Cortex of kidney (tissue), 1 donor: ENCODE data around the gene PRPF38B.

Experiments
- DNase-seq: peaks from one replicate; lab custom pipeline; 2025; lab: John Stamatoyannopoulos, UW

PRPF38B gene

DNA sequence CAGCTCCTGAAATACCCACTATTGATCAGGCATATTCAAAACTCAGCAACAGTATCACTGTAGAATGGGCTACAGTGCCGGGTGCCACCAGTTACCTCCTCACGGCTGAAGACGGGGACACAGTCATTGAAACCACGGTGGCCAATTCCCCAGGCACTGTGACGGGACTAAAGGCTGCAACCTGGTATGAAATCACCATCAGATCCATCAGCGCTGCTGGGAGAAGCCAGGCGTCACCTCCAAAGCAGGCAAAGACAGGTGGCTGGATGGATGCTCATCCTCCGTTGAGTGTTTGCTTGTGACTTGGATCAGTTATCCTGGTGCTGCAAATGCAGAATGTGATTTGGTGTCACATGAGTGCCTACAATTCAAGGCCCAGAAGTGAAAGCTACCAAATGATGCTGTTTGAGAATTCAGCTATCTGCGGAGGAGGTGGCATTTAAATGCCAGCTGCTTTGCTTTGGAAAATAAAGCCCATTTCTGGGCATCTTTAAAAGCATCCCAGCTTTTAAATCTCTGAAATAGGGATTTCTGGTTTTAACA lies 25.7 kb downstream of the PRPF38B start:
- DNase-seq: no peak

DNA sequence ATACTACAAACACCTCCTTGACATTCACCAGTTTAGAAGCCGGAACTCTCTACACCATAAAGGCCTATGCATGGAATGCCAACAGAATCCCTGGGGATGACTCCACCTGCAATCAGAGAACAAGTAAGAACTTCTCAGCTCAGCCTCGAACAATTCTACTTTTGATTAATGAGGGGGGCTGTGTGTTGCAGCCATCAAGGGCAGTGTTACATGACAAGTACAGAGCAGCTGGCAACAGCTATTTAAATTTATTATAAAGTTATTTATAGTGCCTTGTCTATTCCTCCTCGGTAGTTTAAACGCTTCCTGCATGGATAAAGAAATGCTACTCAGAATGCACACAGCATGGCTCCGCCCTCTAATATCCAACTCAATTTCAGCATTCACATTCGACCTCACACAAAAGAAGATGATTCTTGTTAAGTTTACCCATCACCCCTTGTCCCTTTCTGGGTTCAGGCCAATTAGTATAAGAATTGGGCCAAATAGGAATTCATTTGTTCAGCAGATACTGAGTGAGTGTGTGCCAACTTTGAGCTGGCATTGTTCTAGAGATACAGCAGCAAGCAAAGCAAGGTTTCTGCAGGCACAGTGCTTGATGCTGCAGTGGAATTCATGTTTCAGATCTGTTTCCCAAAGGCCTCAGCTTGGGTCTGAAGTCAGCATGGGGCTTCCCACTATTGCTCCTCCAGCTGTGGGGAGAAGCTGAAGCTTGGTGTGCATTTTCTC lies 27.0 kb downstream of the PRPF38B start:
- DNase-seq: no peak

DNA sequence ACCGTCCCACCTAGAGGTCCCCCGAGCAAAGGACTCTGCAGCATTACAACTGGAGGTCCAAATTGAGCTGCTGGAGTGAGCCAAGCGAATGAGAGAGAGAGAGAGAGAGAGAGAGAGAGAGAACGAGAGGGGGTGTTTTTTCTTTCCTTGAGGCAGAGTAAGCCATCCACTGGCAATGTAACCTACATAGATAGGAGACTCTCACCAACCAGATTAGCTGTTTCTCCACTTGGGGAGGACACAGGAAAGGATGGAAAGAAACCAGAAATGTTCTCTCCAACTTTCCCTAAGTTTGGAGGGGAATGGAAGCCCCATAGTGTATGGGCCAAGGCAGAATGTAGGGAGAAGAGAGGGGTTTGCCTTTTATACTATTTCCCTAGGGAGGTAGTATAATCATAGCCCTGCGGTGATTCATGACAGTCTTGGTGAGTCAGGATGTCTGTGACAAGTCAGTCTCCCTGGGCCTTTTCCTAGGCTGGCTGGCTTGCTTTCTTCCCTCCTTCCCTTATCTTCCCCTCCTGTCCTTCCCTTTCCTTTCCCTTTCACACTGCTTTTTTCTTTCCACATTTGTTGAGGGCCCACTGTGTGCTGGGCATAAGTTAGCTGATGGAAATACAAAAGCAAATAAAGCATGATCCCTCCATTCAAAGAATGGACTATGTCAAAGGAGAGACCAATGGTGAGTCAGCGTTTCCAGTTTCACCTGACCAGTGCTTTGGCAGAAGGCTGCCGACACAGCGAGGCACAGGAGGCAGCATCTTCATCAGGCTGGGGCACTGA lies 27.7 kb downstream of the PRPF38B start:
- DNase-seq: no peak

DNA sequence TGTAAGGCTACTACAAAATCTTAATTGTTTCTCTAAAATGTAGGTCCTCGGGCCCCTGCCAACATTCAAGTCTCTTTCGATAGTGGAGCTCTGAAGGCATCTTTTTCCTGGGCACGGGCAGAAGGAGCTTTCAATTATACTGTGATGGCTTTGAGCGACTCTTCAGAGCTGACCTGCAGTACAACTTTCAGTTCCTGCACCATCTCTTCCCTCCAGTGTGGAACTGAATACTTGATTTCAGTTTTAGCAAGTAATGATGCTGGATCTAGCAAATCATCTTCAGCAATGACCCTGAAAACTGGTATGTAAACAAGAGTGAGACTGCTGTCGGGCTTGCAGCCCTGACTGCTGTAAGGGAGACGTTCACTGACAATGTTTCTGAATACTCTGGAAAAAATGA lies 30.2 kb downstream of the PRPF38B start:
- no peak for DNase-seq

DNA sequence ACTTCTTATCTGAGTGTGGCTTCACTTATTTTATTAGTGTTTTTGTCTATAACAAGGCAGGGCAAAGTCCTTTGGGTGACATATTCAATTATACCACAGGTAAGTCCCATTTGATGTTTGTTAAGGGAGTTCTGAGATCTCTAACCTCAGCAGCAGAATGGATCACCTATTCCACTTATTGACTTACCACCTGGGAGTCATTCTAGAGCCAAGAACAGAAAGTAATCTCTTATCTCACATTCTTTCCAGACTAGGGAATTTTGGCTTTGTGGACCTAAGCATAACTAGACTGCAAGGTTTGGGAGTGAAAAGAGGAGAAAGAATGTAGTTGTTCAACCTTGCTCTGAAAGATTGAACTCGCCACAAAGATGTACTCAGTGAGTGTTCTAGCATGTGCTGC lies 33.8 kb downstream of the PRPF38B start:
- DNase-seq: no peak

DNA sequence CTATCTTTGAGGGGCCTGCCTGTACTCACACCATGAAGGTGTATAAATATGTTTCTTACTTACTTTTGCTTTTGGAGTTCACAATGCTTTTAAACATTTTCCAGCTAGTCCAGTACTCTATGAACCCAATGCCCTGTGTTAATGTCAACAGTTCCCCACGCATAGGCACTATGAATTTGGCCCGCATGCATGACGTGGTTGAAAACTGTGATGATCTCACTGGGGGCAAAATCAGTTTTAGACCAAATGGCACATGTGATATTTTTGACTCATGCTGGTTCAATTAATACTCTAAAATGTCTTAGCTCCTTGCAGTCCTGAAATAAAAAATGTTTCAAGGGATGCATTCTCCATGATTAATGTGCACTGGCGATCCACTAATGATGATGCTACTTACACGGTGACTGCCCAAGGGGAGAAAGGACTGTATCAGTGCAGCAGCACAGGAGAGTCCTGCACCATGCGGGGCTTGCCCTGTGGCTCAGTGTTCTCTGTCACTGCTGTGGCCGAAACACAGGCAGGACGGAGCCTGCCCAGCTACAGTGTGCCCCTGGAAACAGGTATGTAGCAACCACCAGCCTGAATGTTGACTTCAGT lies 36.3 kb downstream of the PRPF38B start:
- DNase-seq: no peak

DNA sequence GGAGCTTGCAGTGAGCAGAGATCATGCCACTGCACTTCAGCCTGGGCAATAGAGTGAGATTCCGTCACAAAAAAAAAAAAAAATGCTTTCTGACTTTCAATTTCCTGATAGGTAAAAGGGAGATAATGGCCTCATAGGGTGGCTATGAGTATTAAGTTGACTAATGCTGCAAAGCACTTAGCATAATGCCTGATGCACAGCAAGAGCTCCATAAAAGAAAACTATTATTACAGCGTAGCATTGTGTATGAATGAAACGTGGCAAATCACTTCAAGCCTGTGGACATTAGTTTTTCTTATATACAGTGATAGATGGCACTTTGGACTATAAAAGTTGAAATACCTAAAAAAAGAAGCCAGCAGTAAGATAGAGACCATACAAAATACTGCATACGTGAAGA lies 37.4 kb downstream of the PRPF38B start:
- DNase-seq: no peak

DNA sequence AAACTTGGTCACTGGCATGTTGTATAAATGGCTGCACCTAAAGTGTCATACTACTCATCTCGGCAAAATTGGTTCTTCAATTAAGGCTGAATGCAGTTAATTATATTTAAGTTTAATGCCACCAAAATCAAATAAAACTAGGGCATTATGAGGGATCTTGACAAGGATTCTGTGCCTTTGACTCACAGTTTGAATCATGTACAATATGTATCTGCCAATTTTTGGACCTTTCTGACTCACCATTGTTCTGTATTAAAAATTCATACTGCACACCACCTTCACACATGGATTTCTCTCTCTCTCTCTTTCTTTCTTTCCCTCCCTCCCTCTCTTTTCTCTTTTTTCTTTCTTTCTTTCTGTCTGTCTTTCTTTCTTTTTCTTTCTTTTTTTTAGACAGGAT lies 40.3 kb downstream of the PRPF38B start:
- DNase-seq: no peak

DNA sequence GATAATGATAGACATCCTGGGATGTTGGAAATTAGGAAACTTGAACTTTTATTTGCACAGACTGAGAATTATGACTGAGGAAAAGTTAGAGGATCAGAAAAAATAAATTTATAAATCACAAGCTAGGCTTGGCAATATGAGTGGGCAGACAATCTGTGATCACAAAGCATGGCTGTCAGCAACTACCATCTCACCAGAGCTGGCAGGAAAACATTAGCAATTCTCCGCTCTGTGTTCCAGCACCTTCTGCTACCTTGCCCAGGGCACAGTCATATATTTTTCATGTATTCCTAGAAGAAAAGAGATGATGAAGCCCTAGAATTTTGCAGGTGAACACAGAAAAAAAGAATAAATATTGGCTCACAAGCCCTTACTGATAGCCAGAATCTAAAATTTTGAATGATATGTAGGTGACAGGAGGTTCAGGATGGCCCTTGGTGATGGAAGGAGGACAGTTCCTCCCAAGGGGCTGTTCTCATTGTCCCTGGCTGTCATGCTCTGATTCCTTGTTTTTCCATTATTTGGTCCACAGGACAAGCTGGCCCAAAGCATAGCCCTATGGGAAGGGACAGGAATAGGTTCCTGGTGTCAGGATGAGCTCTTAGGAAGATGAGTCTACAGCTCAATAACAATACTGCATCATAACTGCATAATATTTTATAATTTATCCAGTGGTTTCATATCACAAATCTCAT lies 42.2 kb downstream of the PRPF38B start:
- DNase-seq: no peak

DNA sequence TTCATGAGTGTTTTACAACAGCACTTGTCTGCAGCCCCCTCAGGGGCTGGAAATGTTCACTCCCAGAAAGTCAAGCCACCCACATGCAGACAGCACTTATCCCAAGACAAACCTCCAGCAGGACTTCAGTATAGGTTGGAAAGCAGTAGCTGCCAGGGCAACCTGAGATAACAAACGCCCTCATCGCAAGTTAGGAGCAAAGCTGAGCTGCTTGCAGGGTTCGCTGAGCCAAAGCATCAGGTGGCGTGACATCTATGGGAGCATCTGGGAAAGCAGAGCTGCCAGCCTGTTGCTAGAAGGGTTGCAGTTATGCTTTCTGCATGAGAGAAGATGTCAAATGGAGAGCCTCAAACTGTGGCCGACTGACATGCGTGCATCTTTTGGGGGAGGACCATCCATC lies 50.1 kb downstream of the PRPF38B start:
- DNase-seq: no peak

DNA sequence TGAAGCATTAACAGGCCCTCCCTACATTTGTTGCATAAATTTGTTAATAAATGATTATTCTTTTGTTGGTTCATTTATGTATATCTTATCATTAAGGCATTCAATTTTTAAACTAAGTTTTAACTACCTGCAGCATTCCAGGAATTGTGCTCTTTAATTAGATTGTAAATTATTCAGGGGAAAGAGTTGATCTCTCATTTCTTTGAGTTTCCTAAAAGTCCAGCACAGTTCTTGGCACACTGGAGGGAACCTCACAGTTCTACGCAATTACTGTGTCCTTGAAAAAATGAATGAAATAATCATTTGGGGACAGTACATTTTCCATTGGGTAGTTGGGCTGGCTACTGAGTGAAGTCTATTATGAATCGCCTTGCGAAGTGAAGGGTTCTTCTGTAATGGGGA lies 53.9 kb downstream of the PRPF38B start:
- DNase-seq: no peak

DNA sequence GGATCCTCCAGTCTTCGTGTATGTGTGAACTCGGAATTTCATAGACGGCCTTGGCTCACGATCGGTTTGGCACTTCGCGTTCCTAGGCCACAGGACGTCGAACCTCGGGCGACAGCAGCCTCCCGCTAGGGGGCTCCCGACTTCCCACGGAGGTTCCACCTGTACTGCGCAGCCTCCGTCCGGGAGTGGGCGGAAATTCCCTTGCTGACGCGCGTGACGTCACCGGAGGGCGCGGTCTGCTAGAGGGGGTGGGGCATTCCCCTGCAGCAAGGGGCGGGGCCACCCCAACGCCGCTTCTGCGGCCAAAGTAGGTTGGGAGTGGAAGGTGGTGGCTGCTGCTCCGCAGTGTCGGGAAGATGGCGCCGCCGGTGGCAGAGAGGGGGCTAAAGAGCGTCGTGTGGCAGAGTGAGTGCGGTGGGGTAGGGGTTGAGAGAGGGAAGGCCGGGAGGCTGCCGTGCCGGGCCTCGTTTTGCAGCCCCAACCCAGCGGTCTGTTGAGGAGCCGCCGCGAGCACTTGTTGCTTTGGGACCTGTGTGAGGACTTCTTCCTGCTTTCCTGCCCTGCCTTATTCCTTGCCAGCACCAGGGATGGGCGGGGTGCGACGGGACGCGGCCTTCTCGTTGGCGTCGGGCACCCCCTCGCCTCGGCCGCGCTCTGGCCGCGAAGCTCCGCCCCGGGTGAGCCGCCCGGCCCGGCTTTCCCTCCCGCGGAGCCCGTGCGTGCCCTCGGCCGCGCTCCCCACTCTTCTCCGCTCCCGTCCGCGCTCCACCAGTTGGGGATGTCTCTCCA lies 54.5 kb downstream of the PRPF38B start, which contains the start of gene STXBP3:
Gene STXBP3, plus strand, starts transcription at position 293 of the 789 bp plus-strand sequence. Its CDS starts 64 bp downstream, at position 357.
- DNase-seq: peak; percentile 78

DNA sequence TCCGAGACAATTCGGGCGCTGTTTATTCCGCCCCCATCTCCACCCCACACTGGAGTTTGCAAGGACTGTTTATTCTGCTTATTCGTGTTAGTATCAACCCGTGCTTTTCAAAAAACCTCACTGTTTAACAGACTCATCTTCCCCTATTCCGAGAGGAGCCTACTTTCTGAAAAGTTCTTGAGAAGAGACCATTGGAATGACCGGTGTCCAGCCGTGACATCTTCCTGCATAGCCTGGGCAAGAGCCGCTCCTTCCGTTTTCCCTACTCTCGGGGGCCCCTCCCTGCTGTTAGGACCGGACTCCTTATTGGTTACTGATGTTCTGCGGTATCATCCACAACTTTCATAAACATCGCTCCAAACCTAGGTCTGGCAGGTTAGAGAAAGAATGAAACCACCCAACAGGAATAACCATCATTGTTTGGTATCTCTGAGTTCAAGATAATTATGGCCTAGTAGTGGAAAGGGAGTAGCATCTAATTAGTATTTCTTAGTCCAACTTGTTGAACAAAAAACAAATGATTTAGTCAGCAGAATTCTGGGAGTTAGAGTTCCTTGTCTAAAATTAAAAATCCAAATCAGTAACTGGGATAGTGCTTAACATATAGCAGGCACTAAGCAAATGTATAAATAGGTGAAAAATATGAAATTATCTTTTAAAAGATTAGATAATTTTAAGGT lies 55.2 kb downstream of the PRPF38B start:
- DNase-seq: no peak

DNA sequence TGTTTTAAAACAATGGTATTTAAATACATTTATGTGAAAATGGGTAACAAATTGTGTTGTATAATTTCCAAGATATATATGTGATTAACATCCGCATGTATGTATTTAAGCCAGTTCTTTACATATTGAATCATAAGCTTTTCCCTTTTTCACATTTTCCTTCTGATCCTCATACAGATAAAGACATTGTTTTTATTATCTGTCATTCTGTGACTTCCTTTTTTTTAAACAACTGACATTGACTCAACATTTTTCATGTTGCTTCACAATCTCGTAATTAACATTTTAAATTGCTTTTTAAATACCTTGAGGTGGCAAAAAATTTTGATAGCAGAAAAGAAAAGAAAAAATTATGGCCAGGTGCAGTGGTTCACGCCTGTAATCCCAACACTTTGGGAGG lies 55.8 kb downstream of the PRPF38B start:
- DNase-seq: no peak

DNA sequence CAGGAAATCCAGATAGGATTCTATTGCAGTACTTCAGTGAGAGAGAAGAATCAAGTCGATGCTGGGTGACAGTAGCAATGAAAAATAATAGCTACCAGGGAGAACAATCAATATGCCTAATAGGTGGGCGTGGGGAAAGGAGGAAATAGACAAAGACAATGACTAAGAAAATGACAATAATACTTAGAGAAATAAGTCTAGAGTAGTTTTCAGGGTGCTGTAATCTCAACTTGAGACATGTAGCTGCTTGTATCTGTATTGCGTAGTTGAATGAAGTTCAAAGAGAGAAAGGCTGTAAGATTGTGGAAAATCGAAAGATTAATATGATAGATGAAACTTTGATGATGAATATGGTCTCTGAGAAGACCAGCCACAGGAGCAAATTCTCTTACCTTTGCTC lies 57.0 kb downstream of the PRPF38B start:
- no peak for DNase-seq

DNA sequence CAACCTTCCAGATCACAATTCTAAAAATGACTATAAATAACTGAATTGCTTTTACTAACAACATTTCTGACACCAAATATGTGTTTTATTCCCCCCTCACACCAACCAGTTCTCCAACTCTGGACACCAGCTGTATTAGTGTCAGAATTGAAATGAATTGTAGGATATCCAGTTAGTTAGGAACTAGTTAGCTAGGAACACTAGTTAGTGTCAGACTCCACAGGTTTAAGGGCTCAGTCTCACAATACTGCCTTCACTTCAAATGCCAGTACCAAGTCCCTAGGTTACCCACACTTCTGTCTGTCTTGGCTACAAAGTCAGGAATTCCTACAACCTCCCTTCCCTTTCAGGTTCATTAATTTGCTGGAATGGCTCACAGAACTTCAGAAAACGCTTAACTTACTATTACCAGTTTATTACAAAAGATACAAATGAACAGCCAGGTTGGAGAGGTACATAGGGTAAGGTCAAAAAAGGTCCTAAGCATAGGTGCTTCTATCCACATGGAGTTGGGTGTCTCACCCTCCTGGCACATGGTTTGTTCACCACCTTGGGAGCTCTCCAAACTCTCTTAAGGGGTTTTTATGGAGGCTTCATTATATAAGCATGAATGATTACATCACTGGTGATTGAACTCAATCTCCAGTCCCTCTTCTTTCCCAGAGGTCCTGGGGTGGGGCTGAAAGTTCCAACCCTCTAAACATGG lies 58.5 kb downstream of the PRPF38B start:
- no peak for DNase-seq
